Amygdala (tissue), 56 donors: ENCODE data around the gene NPDC1.
"Not testable (repeated sequence)": the region's sequence is repeated elsewhere in the genome, so short reads cannot be mapped to it uniquely, and the experiment has no call there.

Source experiments
- DNase-seq, 56 donors: peaks; one replicate each; lab custom pipeline; 2025; lab: John Stamatoyannopoulos, UW

The NPDC1 gene

DNA sequence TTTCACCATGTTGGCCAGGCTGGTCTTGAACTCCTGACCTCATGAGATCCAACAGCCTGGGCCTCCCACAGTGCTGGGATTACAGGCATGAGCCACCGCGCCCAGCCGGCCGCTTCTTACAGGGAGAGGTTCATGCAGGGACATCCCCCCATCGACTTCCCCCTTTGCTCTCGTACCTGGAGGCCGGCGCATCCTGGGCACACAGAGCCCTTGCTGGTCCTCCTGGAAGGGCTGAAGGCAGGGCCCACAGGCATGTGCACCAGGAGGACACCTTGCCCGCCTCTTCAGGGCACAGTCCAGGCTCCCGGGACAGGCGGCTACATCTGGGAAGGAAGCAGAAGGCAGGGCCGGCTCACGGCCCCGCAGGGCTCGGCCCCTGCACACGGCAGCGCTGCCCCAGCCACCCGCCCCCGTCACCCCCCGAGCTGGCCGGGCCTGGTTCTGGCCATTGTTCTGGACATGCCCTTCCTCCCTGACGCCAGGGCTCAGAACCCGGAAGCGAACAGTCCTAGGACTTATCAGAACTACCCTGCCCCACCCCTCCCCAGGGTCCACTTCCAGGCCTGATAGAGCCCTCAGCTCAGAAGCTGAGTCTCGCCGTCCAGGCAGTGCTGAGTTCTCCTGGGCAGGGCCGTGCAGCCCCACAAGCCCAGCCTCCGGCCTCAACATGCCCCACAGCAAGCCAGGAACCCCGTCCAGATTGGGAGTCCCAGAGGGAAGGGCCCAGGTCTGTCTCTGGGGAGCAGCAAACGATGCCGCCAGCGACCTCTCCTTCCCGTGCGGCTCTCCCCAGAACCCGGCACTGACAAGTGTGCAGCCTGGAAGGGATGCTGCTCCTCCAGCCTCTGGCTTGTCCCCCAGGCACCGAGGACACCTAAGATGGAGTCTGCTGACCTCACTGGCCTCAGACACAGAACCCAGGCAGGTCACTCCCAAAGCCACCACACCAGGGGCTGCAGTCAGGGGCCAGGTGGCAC is 2.9 kb downstream of the NPDC1 start:
- DNase-seq: no peak

DNA sequence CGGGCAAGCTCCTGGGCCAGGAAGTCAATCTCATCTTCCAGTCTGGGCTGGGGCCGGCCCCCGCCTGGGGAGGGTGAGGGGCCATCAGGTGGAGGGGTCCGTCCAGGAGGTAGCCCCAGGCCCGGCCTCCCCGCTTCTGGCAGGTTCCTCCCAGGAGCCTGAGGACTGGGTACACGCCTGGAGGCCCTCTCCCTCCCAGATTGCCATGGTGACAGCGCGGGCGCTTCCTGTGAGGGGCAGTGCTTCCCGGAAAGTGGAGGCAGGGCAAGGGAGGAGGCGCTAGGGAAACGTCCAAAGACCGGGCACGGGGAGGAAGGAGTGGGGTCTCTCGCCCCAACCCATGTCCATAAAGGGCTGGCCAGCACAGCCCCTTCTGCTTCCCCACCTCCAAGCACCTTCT is 4.9 kb downstream of the NPDC1 start:
- peak in 1 of 56 donors; percentile 26 for DNase-seq

DNA sequence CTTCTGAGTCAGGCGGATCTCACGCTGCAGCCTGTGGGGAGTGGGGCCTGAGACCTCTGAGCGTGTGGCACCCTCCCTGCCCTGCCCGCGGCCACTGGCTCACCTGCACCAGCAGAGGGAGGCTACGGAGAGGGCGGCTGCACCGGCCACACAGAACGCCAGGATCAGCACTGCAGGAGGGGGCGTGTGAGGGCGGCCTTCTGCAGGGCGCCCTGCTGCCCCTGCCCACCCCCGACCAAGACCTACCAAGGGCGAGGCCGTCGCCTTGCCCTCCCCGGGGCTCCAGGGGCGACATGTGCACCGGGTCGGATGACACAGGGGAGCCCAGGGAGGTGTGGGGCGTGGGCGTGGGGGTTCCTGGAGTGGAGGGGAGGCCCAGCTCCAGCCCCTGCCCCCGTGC is 5.4 kb downstream of the NPDC1 start:
- no peak for DNase-seq

DNA sequence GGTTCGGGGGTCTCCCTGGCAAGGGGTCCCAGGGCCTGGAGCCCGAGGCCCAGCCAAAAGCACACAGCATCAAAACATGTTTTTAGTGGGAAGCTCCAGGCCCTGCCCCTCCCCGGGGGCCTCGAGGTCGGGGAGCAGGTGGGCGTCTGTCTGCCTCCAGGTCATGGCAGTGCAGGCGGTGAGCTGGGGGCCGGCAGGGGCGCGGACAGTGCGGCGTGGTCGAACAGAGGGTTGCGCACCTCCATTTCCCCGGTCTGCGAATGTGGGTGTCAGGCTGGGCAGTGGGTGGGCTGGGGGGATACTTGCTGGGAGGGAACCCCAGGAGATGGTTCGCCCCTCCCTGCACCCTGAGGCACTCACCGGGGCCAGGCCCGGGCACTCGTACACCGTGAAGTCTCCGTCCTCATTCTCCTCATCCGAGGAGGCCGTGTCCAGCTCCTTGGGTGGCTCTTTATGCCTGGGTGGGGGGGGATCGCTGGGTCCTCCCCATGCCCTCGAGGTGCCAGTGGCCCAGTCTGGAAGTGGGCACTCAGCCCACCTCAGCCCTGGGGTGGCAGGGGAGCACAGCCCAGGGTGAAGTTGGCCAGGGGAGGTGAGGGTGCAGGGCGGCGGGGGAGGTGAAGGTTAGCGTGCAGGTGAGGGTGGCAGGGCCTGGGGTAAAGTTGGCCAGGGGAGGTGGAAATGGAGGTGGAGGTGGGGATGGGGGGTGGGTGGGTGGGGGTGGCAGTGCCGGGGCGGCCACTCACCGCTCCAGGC is 6.2 kb downstream of the NPDC1 start:
- no peak for DNase-seq

DNA sequence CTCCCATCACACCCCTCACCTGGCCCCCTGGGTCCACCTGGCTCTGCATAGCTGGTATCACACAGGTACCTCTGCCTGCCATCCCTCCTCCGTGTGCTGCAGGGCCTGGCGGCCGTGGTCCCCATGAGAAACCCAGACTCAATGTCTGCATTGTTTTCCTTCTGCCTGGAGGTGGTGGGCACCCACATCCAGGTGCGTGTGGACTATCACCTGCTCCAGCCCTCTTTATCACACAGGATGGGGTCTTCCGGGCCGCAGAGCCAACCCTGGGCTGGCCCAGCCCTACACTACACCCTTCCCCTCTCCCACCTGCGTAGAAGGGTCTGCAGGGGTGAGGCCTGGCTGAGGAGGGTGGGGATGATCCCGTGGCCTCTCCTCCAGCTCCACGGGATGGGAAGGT is 7.1 kb downstream of the NPDC1 start:
- no peak for DNase-seq

DNA sequence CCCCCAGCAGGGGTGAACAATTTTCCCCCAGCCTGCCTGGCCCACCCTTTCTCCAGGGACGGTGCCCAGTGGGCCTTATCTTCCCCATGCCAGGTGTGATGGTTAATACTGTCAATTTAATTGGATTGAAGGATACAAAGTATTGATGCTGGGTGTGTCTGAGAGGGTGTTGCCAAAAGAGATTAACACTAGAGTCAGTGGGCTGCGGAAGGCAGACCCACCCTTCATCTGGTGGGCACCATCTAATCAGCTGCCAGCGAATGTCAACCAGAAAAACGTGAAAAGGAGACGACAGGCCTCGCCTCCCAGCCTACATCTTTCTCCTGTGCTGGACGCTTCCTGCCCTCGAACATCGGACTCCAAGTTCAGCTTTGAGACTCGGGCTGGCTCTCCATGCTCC is 8.5 kb downstream of the NPDC1 start:
- no peak for DNase-seq

- no peak for DNase-seq
These were observed 8.9 kb downstream of the NPDC1 start for GRCh38 chr9:137037035-137037434.

DNA sequence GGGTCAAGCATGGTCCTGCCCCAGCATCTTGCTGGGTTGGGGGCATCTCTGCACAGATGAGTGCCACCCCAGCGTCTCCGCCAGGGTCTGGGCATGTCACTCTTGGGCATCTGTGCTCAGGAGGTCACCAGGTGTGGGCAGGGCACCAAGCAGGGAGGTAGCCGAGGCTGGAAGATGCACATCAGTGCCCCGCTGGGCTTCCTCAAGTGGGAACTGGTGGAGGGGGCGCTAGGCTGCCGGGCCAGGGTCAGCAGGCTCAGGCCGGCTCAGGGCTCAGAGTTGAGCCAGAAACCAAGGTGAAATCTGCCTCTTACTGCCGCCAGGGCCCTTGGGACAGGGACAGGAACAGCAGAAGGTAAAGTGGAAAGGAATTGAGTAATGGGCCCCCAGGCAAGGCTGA is 10.0 kb downstream of the NPDC1 start:
- no peak for DNase-seq

DNA sequence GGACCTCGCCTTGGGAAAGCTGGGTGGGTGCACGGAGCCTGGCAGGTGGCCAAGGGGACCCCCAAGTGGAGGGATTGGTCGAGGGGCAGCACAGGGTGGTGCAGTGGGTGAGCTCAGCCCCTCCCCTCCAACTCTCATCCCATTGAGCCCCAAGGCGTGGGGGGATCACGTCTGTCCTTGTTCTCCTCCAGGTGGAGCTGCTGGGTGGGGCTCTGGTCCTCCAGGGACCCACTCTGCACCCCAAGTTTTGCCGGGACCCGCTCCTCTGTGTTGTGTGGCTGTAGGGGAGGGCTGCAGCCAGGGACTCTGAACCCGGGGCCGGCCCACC is 10.5 kb downstream of the NPDC1 start:
- DNase-seq: no peak

- peak in 54 of 56 donors; percentile 29 to 88 (median 74) for DNase-seq
These were observed 11.1 kb downstream of the NPDC1 start for GRCh38 chr9:137034709-137035506.

GRCh38 chr9:137034039-137034708 is 11.8 kb downstream of the NPDC1 start:
- DNase-seq: peak in 1 of 56 donors; percentile 48

DNA sequence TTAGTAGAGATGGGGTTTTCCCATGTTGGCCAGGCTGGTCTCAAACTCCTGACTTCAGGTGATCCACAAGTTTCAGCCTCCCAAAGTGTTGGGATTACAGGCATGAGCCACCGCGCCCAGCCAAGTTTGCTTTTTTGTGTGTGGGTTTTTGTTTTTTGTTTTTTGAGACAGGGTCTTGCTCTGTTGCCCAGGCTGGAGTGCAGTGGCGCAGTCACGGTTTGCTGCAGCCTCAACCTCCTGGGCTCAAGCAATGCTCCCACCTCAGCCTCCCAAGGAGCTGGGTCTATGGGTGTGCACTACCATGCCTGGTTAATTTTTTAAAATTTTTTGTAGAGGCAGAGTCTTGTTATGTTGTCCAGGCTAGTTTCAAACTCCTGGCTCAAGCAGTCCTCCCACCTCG is 12.5 kb downstream of the NPDC1 start:
- DNase-seq: not testable (repeated sequence)

GRCh38 chr9:137032858-137033257 is 13.1 kb downstream of the NPDC1 start:
- DNase-seq: no peak

DNA sequence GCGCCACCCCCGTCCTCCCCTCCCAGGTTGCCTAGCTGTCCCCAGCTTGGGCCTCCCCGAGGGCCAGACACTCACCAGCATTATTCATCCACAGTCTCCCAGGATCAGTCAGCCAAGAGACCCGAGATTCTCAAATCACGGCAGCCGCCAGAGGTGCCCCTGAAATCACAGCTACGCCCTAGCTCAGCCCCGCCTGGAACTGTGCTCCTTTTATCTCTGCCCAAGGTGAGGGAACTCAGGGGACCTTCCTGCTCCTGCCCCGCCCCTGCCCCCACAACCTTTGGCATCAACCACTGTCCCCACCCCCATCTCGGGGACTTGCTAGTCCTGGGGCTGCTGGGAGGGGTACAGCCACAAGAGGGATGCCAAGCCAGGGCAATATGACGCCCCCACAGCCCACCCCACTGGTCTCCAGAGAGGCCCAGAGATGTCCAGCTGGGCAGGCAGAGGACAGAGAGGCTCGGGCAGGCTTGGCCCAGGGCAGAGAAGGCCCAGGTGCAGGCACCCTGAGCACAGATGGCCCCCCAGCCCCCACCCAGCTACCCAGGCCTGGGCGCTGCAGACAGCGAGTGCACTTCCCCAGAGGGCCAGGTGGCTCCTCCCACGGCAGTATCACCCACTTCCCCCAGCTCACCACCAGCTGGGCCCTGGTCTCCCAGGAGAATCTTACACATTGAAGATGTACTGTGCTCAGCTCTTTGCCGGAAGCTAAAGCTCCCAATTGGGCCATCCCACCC is 13.9 kb downstream of the NPDC1 start, which contains the start of gene FUT7:
Gene FUT7, minus strand, starts transcription at position 185 of the 737 bp plus-strand sequence. Its CDS starts 97 bp downstream, at position 88.
- DNase-seq: peak in 3 of 56 donors; percentile 14 to 32 (median 30)

GRCh38 chr9:137030538-137031527 is 15.1 kb downstream of the NPDC1 start:
- peak in 2 of 56 donors; percentile 12 to 35 for DNase-seq

DNA sequence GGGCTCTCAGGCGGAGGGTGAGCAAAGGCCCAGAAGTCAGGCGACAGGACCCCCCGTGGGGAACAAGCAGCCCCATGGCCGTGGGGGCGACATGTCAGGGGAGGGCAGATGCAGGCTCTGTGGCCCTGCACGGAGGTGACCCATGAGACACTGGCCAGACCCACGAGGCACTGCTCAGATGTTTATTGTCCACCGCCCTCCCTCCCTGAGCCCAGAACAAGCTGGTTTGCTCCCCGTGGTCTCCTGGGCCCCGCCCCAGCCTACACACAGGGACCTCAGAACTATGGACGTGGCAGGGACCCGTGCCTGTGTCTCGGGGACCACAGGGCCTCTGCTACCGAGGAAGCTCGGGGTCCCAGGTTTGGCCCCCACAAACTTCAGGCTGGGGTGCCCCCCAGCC is 16.0 kb downstream of the NPDC1 start:
- no peak for DNase-seq

- DNase-seq: peak in 50 of 56 donors; percentile 20 to 85 (median 60)
These were observed 16.7 kb downstream of the NPDC1 start for GRCh38 chr9:137029058-137029936.
